ENCODE data around the gene ABLIM3. TPM values are rescaled to one million over a fixed set of nuclear protein-coding genes. Genes with fewer than 3 reads are reported as not detected.
"Not testable (repeated sequence)": the region's sequence is repeated elsewhere in the genome, so short reads cannot be mapped to it uniquely, and the experiment has no call there.

Gene ABLIM3
- total and polyA plus RNA-seq, 7 donors, result 18.7 to 54.5 (median 35.0) TPM

GRCh38 chr5:149181732-149182131, 40.4 kb downstream of the ABLIM3 start:
- DNase-seq (no peak), ATAC-seq (no peak)
- no peaks in the 10 kb centered on the region for H3K9me3 ChIP-seq
- H3K36me3 ChIP-seq (ENCODE audit: insufficient read depth in 1 of 2, low read depth in 1 of 2), result peaks cover 0 to 27% of the 10 kb centered on the region in 2 donors
- WGBS, 3 donors, result 69 to 87% (median 87%) methylated on average over 2 of the region's 2 CpGs
- no peak for TF ChIP-seq CTCF (IDR thresholded peaks at IDR 0.05)
- no peak overlapping the region for H3K4me3 ChIP-seq
- no peak overlapping the region for H3K27ac ChIP-seq
- H3K27me3 ChIP-seq (ENCODE audit: insufficient read depth in 3 of 3, low read length in 2 of 3), result no peaks in the 10 kb centered on the region
- intact Hi-C loops (cut with DNase I), result no loop called here
- peaks cover 24% of the 10 kb centered on the region for H3K4me1 ChIP-seq

- Histone ChIP-seq H3K36me3 (ENCODE audit: insufficient read depth in 1 of 2, low read depth in 1 of 2) (peaks cover 0 to 27% of the 10 kb centered on the region in 2 donors), H3K27ac (no peak overlapping the region), H3K9me3 (no peaks in the 10 kb centered on the region), H3K4me3 (no peak overlapping the region), H3K4me1 (peaks cover 22% of the 10 kb centered on the region), H3K27me3 (ENCODE audit: insufficient read depth in 3 of 3, low read length in 2 of 3) (no peaks in the 10 kb centered on the region)
- no peak for TF ChIP-seq CTCF (IDR thresholded peaks at IDR 0.05)
- intact Hi-C loops (cut with DNase I), result no loop called here
- ATAC-seq (no peak), DNase-seq (no peak)
- 66 to 74% (median 73%) methylated on average over 1 of the region's 1 CpG for WGBS, 3 donors
These were observed 40.9 kb downstream of the ABLIM3 start for GRCh38 chr5:149182241-149182640.

GRCh38 chr5:149185067-149185466, 43.8 kb downstream of the ABLIM3 start:
- no peaks in the 10 kb centered on the region for H3K27me3 ChIP-seq (ENCODE audit: insufficient read depth in 3 of 3, low read length in 2 of 3)
- no peak overlapping the region for H3K4me3 ChIP-seq
- H3K9me3 ChIP-seq, result no peaks in the 10 kb centered on the region
- 88 to 94% (median 90%) methylated on average over 3 of the region's 3 CpGs for WGBS, 3 donors
- no peak for TF ChIP-seq CTCF (IDR thresholded peaks at IDR 0.05)
- H3K27ac ChIP-seq, result no peak overlapping the region
- intact Hi-C loops (cut with DNase I), result no loop called here
- peaks cover 0 to 27% of the 10 kb centered on the region in 2 donors for H3K36me3 ChIP-seq (ENCODE audit: insufficient read depth in 1 of 2, low read depth in 1 of 2)
- no peak for ATAC-seq
- no peak for DNase-seq
- no peaks in the 10 kb centered on the region for H3K4me1 ChIP-seq

- Histone ChIP-seq H3K4me3 (no peak overlapping the region), H3K9me3 (no peaks in the 10 kb centered on the region), H3K27me3 (ENCODE audit: insufficient read depth in 3 of 3, low read length in 2 of 3) (no peaks in the 10 kb centered on the region), H3K4me1 (no peaks in the 10 kb centered on the region), H3K36me3 (ENCODE audit: insufficient read depth in 1 of 2, low read depth in 1 of 2) (peaks cover 0 to 27% of the 10 kb centered on the region in 2 donors), H3K27ac (no peak overlapping the region)
- DNase-seq (no peak), ATAC-seq (no peak)
- intact Hi-C loops (cut with DNase I), result no loop called here
- no peak for TF ChIP-seq CTCF (IDR thresholded peaks at IDR 0.05)
- 68 to 94% (median 91%) methylated on average over 2 of the region's 2 CpGs for WGBS, 3 donors
These were observed 45.2 kb downstream of the ABLIM3 start for GRCh38 chr5:149186506-149186905.

GRCh38 chr5:149187617-149188016, 46.3 kb downstream of the ABLIM3 start:
- WGBS, 3 donors, result 87 to 92% (median 88%) methylated on average over 10 of the region's 10 CpGs
- DNase-seq; ATAC-seq; H3K4me3 ChIP-seq; intact Hi-C loops (cut with DNase I); H3K4me1 ChIP-seq; H3K9me3 ChIP-seq; H3K27me3 ChIP-seq (ENCODE audit: insufficient read depth in 3 of 3, low read length in 2 of 3); H3K27ac ChIP-seq: not testable (repeated sequence)
- H3K36me3 ChIP-seq (ENCODE audit: insufficient read depth in 1 of 2, low read depth in 1 of 2), result peaks cover 0 to 27% of the 10 kb centered on the region in 2 donors
